ENCODE measurements around the gene CAMK2A.

Gene CAMK2A

DNA sequence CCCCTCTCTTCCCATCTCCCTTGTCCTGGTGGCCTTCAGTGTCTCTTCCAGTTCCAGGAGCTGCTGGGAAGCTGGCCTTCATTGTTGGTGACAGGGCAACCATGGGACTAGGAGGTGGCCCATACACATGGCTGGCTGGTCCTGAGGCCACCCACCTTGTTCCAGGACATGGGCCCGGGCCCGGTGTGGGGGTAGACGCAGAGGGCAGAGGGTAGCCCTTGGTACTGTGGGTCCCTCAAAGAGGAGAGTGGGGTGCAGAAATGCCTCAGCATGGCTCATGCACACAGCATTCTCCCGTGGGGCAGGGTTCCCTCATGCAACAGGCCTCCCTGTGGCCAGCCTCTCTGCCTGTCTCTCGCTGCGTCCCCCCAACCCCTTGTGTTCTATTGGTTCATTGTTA lies 78.9 kb downstream of the CAMK2A start:
- H3K9me3 Mint-ChIP-seq: no peaks in the 10 kb centered on the region
- H3K27me3 Mint-ChIP-seq (ENCODE audit: low read depth): peaks cover 4% of the 10 kb centered on the region
- H3K36me3 Mint-ChIP-seq (ENCODE audit: low read depth): no peaks in the 10 kb centered on the region
- H3K4me3 Mint-ChIP-seq: no peak overlapping the region
- H3K27ac Mint-ChIP-seq: peak overlapping the region; percentile 32 to 81 (median 74)
- peaks cover 32% of the 10 kb centered on the region for H3K4me1 Mint-ChIP-seq
- TF ChIP-seq, protein P1, sequence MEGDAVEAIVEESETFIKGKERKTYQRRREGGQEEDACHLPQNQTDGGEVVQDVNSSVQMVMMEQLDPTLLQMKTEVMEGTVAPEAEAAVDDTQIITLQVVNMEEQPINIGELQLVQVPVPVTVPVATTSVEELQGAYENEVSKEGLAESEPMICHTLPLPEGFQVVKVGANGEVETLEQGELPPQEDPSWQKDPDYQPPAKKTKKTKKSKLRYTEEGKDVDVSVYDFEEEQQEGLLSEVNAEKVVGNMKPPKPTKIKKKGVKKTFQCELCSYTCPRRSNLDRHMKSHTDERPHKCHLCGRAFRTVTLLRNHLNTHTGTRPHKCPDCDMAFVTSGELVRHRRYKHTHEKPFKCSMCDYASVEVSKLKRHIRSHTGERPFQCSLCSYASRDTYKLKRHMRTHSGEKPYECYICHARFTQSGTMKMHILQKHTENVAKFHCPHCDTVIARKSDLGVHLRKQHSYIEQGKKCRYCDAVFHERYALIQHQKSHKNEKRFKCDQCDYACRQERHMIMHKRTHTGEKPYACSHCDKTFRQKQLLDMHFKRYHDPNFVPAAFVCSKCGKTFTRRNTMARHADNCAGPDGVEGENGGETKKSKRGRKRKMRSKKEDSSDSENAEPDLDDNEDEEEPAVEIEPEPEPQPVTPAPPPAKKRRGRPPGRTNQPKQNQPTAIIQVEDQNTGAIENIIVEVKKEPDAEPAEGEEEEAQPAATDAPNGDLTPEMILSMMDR (IDR thresholded peaks at IDR 0.05; ENCODE audit: unreplicated experiment in 3 of 3): no peak

DNA sequence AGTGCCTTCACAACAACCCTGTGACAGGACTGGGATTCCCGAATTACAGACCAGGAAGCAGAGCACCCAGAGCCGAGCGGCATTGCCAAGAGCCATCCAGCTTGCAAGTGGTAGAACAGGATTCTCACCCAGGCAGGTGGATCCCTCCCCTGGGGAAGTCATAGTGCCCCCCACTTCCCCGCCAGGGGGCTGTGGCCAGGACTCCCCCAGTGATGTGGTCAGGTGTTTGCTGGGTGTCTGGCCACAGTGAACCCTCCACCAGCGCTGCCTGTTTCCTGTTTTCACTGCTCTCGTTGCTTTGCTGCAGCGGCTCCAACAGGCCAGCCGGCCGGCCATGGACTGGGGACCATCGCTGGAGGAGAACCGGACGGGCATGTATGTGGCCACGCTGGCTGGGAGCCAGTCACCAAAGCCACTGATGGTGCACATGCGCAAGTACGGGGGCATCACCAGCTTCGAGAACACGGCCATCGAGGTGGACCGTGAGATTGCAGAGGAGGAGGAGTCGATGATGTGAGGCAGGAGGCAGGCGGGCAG lies 80.4 kb downstream of the CAMK2A start:
- Mint-ChIP-seq H3K4me3 (no peak overlapping the region), H3K9me3 (no peaks in the 10 kb centered on the region), H3K27me3 (ENCODE audit: low read depth) (peaks cover 4% of the 10 kb centered on the region), H3K4me1 (peaks cover 30% of the 10 kb centered on the region), H3K27ac (peak overlapping the region in 1 of 3 experiments; percentile 10), H3K36me3 (ENCODE audit: low read depth) (no peaks in the 10 kb centered on the region)
- TF ChIP-seq, protein P1 (IDR thresholded peaks at IDR 0.05; ENCODE audit: unreplicated experiment in 3 of 3): no peak

- H3K27ac Mint-ChIP-seq: peak overlapping the region in 2 of 3 experiments; percentile 10 to 82
- H3K4me3 Mint-ChIP-seq: no peak overlapping the region
- no peaks in the 10 kb centered on the region for H3K36me3 Mint-ChIP-seq (ENCODE audit: low read depth)
- peaks cover 4% of the 10 kb centered on the region for H3K27me3 Mint-ChIP-seq (ENCODE audit: low read depth)
- H3K4me1 Mint-ChIP-seq: peaks cover 25% of the 10 kb centered on the region
- no peaks in the 10 kb centered on the region for H3K9me3 Mint-ChIP-seq
- TF ChIP-seq, protein P1 (IDR thresholded peaks at IDR 0.05; ENCODE audit: unreplicated experiment in 3 of 3): no peak
Measured at GRCh38 chr5:150208187-150209098, 81.1 kb downstream of the CAMK2A start.

DNA sequence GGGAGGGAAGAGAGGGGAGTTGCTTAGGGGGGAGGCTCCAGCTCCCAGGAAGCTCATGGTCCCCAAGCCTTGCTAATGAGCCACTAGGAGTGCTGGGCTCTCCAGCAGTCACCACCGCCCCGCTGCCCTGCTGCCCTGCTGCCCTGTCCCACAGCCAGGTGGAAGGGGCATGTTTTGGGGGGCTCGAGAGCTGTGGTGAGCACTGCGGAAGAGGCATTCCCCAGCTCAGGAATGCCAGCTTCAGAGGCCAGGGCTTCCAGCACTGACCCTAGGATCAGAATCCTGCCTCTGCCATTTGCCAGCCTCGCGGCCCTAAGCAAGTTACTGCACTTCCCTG lies 82.8 kb downstream of the CAMK2A start:
- Mint-ChIP-seq H3K9me3 (no peaks in the 10 kb centered on the region), H3K4me1 (peaks cover 16% of the 10 kb centered on the region), H3K27me3 (ENCODE audit: low read depth) (peaks cover 9% of the 10 kb centered on the region), H3K4me3 (no peak overlapping the region), H3K36me3 (ENCODE audit: low read depth) (no peaks in the 10 kb centered on the region), H3K27ac (no peak overlapping the region)
- TF ChIP-seq, protein P1 (IDR thresholded peaks at IDR 0.05; ENCODE audit: unreplicated experiment in 3 of 3): no peak

DNA sequence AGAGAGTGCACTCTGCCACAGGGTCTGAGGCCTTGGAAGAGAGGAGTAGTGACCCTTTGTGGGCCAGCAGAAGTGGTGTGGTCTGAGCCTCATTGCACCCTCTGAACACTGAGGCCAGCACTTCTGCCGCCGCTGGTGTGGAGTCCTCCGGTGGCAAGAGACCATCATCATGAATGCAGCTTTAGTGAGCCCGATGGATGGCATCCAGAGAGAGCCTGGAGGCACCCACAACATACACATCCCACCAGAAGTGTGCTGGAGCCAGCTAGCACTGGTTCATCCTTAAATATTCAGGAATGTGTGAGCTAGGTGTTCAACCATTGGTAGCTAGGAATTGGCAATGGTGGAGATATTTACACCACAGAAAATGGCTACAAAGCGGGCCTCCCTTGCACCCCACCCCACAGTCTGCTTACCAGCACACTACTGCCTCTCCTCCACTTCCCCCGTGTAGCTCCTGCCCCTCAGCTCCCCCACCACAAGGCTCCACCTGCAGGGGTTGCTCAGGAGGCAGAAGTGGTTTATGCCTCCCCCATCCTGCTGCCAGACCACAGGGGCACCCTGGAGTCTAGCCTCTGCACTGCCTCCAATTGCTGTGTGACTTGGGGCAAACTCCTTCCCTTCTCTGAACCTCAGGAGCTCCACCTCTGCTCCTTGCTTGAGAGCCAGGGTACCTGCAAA lies 83.3 kb downstream of the CAMK2A start:
- H3K36me3 Mint-ChIP-seq (ENCODE audit: low read depth): no peaks in the 10 kb centered on the region

More for the DNA sequence above, 83.3 kb downstream of the CAMK2A start:
- H3K27me3 Mint-ChIP-seq (ENCODE audit: low read depth): peaks cover 9% of the 10 kb centered on the region
- TF ChIP-seq, protein P1 (IDR thresholded peaks at IDR 0.05; ENCODE audit: unreplicated experiment in 3 of 3): no peak
- H3K4me3 Mint-ChIP-seq: no peak overlapping the region
- no peaks in the 10 kb centered on the region for H3K9me3 Mint-ChIP-seq
- no peak overlapping the region for H3K27ac Mint-ChIP-seq
- H3K4me1 Mint-ChIP-seq: peaks cover 14% of the 10 kb centered on the region

Measured in nephron (organoid).